Measurements from ENCODE around the gene SLC5A11. TPM values are rescaled to one million over a fixed set of nuclear protein-coding genes. Genes with fewer than 3 reads are reported as not detected.
"Not testable (repeated sequence)": the region's sequence is repeated elsewhere in the genome, so short reads cannot be mapped to it uniquely, and the experiment has no call there.

The SLC5A11 gene
- total RNA-seq, 1 donor from 2014 or later = not detected

DNA sequence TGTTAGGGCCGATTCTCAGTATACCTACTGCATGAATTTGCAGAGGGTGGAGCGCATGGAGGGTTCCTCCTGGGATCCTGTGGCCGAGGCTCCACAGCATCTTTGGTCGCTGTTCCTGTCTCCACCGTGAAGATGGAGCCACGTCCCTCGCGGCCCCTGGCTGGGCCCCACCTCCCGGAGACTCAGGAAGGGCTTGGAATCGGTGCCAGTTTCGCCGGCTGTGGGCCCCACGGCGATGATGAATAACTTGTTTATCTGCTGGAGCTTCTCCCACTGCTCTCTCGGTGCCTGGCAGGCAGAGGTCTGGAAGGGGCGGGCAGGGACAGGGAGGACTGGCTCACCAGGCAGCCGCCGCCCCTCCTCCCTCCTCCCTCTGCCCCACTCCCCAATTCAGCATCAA lies 8.1 kb downstream of the SLC5A11 start:
- no peak for DNase-seq (ENCODE audit: missing footprints)
- intact Hi-C loops (cut with DNase I) = no loop called here
- peak; percentile 60 for ATAC-seq

DNA sequence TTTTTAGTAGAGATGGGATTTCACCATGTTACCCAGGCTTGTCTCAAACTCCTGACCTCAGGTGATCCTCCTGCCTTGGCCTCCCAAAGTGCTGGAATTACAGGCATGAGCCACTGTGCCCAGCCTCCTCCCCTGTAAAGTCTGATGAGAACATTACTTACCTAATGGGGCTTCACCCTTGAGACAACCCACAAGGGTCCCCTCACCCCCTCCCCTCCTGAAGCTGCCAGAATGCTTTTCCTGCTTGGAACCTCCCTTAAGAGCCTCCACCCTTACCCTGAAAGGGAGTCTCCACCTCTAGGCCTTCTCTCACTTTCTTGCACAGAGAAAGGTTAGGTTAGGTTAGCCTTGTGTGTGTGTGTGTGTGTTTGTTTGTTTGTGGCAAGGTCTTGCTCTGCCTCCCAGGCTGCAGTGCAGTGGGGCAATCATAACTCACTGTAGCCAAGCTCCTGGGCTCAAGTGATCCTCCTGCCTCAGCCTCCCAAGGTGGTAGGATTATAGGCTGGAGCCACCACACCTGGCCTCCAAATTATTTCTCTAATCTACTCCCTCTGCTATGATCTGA lies 8.9 kb downstream of the SLC5A11 start:
- intact Hi-C loops (cut with DNase I) = no loop called here
- ATAC-seq = no peak
- no peak for DNase-seq (ENCODE audit: missing footprints)

DNA sequence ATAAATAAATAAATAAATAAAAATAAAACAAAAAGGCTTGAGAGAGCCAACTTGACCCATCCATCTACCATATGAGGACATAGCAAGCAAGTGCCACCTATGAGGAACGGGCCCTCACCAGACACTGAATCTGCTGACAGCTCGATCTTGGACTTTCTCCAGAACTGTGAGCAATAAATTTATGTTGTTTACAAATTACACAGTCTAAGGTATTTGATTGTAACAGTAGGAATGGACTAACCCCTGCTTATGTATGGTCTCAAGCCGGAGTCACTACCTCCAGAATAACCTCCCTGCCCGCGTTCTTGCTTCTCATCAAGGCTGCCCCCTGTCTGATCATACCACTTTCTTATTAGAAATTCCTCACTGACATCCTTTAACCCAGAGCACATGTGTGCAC lies 9.9 kb downstream of the SLC5A11 start:
- ATAC-seq (no peak), DNase-seq (ENCODE audit: missing footprints) (no peak)
- intact Hi-C loops (cut with DNase I) = no loop called here

DNA sequence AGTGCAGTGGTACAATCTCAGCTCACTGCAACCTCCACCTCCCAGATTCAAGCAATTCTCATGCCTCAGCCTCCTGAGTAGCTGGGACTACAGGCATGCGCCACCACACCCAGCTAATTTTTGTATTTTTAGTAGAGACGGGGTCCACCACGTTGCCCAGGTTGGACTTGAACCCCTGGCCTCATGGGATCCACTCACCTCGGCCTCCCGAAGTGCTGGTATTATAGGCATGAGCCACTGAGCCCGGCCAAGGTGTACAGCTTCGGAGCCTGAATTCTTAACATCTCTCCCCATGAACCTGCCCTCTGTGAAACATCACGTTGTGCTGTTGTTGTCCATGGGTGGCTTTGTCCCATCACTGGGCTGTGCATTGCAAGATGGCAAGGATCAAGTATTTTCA lies 11.1 kb downstream of the SLC5A11 start:
- intact Hi-C loops (cut with DNase I); DNase-seq (ENCODE audit: missing footprints); ATAC-seq: not testable (repeated sequence)

DNA sequence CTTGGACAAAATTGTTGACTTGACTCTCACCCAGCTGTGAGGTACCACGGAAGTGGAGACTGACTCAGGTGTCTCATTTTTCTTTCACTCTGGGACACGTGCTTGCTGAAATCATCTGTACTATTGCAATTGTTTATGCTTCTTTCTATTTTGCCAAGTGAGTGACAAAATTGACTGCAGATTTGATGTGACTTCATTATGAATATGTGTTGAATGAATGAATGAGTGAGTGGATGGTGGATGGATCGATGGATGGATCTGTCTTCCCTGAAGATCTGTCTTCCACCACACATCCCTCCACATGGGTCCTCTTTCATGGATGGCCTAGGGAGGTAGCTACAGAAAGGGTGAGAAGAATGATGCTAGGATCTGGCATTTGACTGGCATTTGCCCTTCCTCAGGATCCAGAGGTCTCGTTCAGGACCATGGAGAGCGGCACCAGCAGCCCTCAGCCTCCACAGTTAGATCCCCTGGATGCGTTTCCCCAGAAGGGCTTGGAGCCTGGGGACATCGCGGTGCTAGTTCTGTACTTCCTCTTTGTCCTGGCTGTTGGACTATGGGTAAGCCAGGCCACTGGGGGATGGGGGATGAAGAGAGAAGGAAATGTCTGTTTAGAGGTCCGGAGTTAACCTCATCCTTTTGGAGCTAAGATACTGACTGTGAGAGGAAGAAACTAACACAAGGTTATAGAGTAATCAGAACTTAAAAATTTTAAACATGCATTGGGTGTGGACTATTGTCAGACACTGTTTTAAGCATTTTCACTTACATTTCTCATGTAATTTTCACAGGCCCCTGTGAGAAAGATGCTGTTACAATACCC lies 12.7 kb downstream of the SLC5A11 start:
- DNase-seq (ENCODE audit: missing footprints) (no peak), ATAC-seq (no peak)
- intact Hi-C loops (cut with DNase I) = no loop called here

DNA sequence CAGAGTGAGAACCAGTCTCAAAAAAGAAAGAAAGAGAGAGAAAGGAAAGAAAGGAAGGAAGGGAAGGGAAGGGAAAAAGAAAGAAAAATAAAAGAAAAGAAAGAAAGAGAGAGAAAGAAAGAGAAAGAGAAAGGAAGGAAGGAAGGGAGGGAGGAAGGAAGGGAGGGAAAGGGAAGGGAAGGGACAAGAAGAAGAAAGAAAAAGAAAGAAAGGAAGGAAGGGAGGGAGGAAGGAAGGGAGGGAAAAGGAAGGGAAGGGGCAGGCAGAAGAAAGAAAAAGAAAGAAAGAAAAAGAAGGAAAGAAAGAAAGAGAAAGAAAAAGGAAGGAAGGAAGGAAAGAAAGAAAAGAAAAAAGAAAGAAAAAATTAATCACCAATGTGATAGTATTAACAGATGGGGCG lies 15.7 kb downstream of the SLC5A11 start:
- intact Hi-C loops (cut with DNase I) = no loop called here
- ATAC-seq = no peak
- DNase-seq (ENCODE audit: missing footprints) = no peak

DNA sequence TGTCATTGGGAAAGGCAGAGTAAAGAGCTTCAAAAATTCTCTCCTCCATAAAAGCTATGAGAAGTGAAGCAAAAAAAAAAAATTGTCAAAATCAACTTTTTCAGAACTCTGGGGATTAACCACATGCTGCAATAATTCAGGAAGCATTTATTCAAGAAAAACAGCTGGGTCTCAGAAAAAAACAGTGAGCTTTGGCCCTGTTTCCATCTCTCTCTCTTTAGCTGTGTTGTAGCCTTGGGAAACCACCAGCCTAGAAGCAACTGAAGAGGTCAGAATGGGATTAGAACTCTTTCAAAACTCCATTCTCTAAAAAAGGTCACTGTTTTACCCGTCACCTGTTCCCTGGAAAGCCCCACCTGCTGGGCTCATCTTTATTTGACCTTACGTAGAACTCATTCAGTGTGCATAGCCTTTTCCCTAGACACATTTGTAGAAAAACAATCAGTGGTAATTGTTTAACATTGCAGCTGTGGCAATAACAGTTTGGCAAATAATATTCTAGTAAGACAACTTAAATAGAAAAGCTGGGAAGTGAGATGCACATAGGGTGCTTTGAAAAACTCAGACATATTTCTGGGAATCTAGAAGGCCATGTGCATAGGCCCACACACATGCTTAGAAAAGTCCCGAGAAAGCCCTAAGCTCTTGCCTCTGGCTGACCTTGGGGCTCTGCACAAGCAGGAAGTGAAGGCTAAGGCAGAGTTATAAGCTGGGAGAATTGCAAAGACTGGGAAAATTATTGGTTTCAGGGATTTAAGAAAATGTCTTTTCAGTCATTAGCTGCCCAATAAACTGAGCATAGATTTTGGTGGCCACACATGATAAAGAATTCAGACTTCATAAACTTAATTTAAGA lies 18.0 kb downstream of the SLC5A11 start:
- intact Hi-C loops (cut with DNase I) = no loop called here
- ATAC-seq = no peak
- no peak for DNase-seq (ENCODE audit: missing footprints)

DNA sequence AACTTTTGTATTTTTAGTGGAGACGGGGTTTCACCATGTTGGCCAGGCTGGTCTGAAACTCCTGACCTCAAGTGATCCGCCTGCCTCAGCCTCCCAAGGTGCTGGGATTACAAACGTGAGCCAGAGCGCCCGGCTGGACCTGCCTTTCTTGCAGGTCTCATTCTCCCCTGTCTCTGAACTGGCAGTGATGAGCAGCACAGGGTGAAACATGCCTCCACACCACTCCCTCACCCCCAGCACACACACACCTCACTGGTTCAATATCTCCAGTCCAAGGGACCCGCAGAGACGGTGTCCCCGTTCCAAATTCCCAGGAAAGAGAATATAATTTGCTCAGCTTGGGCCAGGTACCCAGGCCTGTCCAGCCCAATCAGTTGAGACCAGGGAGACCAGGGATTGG lies 23.3 kb downstream of the SLC5A11 start:
- ATAC-seq (no peak), DNase-seq (ENCODE audit: missing footprints) (no peak)
- intact Hi-C loops (cut with DNase I) = no loop called here

DNA sequence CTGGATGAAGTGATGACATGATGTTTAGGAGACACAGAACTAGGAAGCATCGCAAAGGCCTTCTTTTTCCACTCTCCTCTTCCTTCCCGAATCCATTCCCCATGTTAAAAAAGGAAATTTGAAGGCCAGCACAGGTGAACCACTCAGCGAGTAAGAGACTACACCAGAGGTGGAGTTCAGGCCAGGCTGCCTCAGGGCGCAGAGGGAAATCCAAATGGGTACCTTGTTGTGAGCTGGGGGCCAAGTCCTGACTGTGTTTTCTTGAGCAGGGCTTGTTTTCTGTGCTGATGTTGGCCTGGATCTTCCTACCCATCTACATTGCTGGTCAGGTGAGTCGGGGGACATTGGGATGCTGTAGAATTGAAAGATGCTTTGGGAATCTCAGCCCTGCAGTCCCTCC lies 26.1 kb downstream of the SLC5A11 start:
- no peak for DNase-seq (ENCODE audit: missing footprints)
- intact Hi-C loops (cut with DNase I) = no loop called here
- ATAC-seq = no peak

DNA sequence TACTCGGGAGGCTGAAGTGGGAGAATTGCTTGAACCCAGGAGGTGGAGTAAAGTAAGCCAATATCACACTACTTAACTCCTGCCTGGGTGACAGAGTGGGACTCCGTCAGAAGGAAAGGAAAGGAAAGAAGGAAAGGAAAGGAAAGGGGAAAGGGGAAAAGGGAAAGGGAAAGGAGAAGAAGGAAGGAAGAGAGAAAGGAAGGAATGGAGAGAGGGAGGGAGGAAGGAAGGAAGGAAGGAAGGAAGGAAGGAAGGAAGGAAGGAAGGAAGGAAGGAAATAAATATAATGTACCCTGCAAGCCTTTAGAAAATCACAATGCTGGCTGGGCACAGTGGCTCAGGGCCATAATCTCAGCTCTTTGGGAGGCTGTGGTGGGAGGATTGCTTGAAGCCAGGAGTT lies 27.3 kb downstream of the SLC5A11 start:
- ATAC-seq = no peak
- DNase-seq (ENCODE audit: missing footprints) = no peak
- intact Hi-C loops (cut with DNase I) = no loop called here

DNA sequence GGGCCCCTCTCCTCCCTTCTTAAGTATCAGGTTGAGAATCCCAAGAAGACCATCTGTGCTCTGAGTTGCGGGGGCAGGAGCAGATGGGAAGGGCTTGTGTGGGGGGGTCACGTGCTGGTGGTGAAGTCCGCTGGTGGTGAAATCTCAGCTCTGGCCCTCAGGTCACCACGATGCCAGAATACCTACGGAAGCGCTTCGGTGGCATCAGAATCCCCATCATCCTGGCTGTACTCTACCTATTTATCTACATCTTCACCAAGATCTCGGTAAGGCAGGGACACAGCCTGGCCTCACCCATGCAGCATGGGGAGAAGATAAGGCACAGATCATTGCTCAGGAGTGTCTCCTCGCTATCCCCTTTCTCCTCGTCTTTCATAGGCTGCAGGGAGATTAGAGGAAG lies 29.7 kb downstream of the SLC5A11 start:
- no peak for DNase-seq (ENCODE audit: missing footprints)
- intact Hi-C loops (cut with DNase I) = no loop called here

DNA sequence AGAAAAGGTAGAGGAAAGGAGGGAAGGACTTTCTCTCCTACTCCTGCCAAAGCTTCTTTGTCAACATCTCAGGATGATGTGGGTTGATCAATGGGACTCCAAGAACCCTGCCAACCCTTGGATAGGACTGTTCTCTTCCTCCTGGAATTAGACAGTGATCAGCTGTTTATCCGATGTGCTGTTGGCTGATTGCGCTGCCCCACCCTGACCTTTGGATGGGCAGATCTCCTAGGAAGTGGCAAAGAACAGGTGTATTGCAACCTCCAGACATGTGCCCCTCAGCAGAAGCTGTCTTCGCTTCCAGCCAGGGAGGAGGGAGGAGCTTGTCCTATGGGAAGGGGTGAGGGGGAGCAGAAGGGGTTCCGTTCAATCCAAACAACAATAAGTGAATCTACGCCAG lies 30.5 kb downstream of the SLC5A11 start:
- DNase-seq (ENCODE audit: missing footprints) (no peak), ATAC-seq (no peak)
- intact Hi-C loops (cut with DNase I) = no loop called here

More for the DNA sequence above, 29.7 kb downstream of the SLC5A11 start:
- ATAC-seq = no peak

DNA sequence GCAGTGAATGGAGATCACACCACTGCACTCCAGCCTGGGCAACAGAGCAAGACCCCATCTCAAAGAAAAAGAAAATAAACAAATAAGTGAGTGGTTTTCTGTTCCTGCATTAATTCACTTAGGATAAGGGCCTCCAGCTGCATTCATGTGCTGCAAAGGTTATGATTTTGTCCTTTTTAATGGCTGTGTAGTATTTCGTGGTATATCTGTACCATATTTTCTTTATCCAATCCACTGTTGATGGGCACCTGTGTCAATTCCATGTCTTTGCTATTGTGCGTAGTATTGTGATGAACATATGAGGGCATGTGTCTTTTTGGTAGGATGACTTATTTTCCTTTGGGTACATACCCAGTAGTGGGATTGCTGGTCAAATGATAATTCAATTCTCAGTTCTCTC lies 33.9 kb downstream of the SLC5A11 start:
- intact Hi-C loops (cut with DNase I) = no loop called here
- ATAC-seq (no peak), DNase-seq (ENCODE audit: missing footprints) (no peak)

DNA sequence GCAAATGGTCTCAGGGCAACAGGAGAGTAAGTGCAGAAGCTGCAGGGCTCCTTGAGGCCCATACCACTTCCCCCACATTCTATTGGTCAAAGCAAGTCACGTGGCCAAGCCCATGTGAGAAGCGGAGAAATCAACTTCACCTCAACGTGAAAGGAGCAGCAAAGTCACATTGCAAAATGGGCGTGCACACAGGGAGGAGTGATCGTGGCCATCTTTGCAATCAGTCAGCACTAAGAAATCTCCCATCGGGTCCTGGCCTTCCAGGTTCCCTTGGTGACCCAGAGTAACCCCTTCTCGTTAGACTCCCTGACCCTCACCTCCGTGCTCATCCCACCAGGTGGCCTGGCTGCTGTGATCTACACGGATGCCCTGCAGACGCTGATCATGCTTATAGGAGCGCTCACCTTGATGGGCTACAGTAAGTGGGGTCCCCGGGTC lies 38.0 kb downstream of the SLC5A11 start:
- DNase-seq (ENCODE audit: missing footprints) = no peak
- intact Hi-C loops (cut with DNase I) = no loop called here
- ATAC-seq = no peak

DNA sequence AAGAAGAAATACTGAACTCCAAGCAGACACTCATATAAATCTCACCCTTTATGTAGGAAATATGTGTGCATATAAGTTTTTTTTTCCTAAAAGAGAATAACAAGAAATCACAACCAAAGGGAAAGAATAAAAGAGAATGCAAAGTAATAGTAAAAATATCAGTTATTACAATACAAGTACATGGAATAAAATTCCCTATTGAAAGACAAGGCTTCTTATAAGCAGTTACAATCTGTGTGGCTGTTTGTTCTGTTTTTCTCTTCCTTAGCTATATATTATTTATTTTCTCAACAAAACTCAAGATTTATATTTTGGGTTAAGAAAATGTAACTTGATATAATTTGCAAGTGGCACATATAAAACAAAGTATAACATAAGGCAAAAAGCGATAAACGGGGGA lies 41.7 kb downstream of the SLC5A11 start:
- ATAC-seq (no peak), DNase-seq (ENCODE audit: missing footprints) (no peak)
- intact Hi-C loops (cut with DNase I) = no loop called here

DNA sequence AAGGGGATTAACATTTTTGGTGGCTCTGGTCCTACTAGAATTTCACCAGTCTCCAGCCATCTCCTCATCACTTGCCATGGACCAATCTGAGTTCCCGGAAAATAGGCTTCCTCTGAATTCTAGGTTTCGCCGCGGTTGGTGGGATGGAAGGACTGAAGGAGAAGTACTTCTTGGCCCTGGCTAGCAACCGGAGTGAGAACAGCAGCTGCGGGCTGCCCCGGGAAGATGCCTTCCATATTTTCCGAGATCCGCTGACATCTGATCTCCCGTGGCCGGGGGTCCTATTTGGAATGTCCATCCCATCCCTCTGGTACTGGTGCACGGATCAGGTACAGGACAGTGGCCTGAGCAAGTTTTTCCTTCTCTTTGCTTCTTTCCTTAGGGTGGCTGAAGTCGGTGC lies 45.0 kb downstream of the SLC5A11 start:
- intact Hi-C loops (cut with DNase I) = no loop called here
- DNase-seq (ENCODE audit: missing footprints) (no peak), ATAC-seq (no peak)

DNA sequence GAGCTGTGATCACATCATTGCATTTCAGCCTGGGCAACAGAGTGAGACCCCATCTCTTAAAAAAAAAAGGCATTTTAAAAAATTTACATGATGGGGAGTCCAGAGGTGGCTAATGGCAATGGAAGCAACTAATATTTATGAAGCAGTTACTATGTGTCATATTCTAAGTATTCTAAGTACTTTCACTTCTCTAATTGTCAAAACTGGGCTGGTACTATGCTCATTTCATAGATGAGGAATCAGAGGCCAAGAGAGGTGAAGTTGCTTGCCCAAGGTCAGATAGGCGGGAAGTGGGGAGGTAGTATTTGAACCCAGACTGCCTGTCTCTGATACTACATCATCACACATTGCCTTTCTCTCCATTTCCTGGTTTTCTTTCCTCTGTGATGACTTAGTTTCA lies 50.7 kb downstream of the SLC5A11 start:
- intact Hi-C loops (cut with DNase I) = no loop called here
- no peak for ATAC-seq
- DNase-seq (ENCODE audit: missing footprints) = no peak

DNA sequence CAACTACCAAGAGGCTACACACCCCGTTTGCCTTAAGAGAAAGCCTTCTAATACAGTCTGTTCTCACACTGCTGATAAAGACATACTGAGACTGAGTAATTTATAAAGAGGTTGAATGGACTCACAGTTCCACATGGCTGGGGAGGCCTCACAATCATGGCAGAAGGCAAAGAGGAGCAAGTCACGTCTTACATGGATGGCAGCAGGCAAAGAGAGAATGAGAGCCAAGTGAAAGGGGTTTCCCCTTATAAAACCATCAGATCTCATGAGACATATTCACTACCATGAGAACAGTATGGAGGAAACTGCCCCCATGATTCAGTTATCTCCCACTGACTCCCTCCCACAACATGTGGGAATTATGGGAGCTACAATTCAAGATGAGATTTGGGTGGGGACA lies 51.8 kb downstream of the SLC5A11 start:
- intact Hi-C loops (cut with DNase I); DNase-seq (ENCODE audit: missing footprints); ATAC-seq: not testable (repeated sequence)

DNA sequence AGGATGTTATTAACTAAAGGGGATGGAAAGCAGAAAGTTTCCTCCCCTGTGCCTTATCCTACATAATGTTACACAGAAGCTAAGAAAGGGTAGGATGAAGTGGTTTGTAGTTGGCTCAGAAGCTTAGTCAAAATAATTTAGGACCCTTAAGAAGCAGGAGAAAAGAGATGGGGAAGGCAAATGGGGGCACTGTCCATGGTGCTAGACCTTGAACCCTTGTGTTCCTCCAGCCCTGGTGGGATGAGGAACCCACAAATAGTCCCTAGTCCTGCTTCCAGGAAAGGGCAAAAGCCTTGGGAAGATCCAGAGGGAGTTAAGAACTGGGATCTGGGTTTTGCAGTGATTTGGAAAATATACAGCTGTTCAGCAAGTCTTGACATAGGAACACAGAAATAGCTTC lies 54.5 kb downstream of the SLC5A11 start:
- DNase-seq (ENCODE audit: missing footprints) (no peak), ATAC-seq (no peak)
- intact Hi-C loops (cut with DNase I) = loop anchor here (10.0 kb wide), 1 partner anchor 325 kb away; no protein-coding TSS in a partner anchor

Data from Right ventricle myocardium inferior (tissue), 1 donor.